Omental fat pad (tissue), 4 donors: ENCODE results near the gene PPARA. TPM values are rescaled to one million over a fixed set of nuclear protein-coding genes. Genes with fewer than 3 reads are reported as not detected.

Experiments
- ATAC-seq: fragments of 150-250 bp; one replicate; pipeline ENCODE4 v1.9.1; 2016; ENCODE audit warnings: mild to moderate bottlenecking, moderate library complexity; ENCODE audit not compliant: low FRiP score
- DNase-seq: peaks from one replicate; pipeline ENCODE4 v3.0.0-alpha.2; 2019; ENCODE audit warnings: low spot score
- CTCF ChIP-seq, 3 donors: fragments of 450-650 bp; IDR thresholded peaks; one replicate each; pipeline ENCODE4 v1.5.1; 2016 to 2017; ENCODE audit warnings: antibody characterized with exemption in 3 of 3, mild to moderate bottlenecking in 3 of 3, moderate library complexity in 2 of 3
- total RNA-seq, 4 donors: library from RNA; depleted of rRNA; stranded (reverse); fragments of >200 nt; gene quantifications; one replicate each; pipeline ENCODE4 v1.1.0, GENCODE V29; 2016

The PPARA gene
- total RNA-seq, 4 donors from 2014 or later = 20.7 to 35.5 (median 30.4) TPM

- peak; percentile 95 for ATAC-seq
- no peak for TF ChIP-seq CTCF (IDR thresholded peaks at IDR 0.05)
- peak; percentile 69 for DNase-seq
Observed at GRCh38 chr22:46267431-46268279, 117.3 kb downstream of the PPARA start, which contains the start of gene TTC38. Gene TTC38, plus strand, starts transcription at chr22:46268008. Its CDS starts 32 bp downstream, at chr22:46268040.

GRCh38 chr22:46269564-46269963 is 119.2 kb downstream of the PPARA start:
- DNase-seq (no peak), ATAC-seq (no peak)
- no peak for TF ChIP-seq CTCF (IDR thresholded peaks at IDR 0.05)

GRCh38 chr22:46272196-46272595 is 121.9 kb downstream of the PPARA start:
- DNase-seq = no peak
- ATAC-seq = no peak
- no peak for TF ChIP-seq CTCF (IDR thresholded peaks at IDR 0.05)

- no peak for TF ChIP-seq CTCF (IDR thresholded peaks at IDR 0.05)
- ATAC-seq (no peak), DNase-seq (no peak)
Observed at GRCh38 chr22:46272762-46273431, 122.6 kb downstream of the PPARA start.

- no peak for TF ChIP-seq CTCF (IDR thresholded peaks at IDR 0.05)
- DNase-seq (no peak), ATAC-seq (no peak)
Observed at GRCh38 chr22:46273432-46274148, 123.3 kb downstream of the PPARA start.

GRCh38 chr22:46274381-46274780 is 124.1 kb downstream of the PPARA start:
- ATAC-seq = no peak
- DNase-seq = no peak

More at GRCh38 chr22:46274381-46274780, 124.1 kb downstream of the PPARA start:
- TF ChIP-seq CTCF (IDR thresholded peaks at IDR 0.05) = no peak
